GM18867 (cell line): ENCODE results near the gene CFAP299.

Experiments
- ATAC-seq: cut with Tn5 transposase; IDR thresholded peaks from one replicate; pipeline ENCODE4 v1.9.1; 2021; ENCODE audit warnings: mild to moderate bottlenecking, moderate library complexity; ENCODE audit not compliant: unreplicated experiment

The CFAP299 gene

DNA sequence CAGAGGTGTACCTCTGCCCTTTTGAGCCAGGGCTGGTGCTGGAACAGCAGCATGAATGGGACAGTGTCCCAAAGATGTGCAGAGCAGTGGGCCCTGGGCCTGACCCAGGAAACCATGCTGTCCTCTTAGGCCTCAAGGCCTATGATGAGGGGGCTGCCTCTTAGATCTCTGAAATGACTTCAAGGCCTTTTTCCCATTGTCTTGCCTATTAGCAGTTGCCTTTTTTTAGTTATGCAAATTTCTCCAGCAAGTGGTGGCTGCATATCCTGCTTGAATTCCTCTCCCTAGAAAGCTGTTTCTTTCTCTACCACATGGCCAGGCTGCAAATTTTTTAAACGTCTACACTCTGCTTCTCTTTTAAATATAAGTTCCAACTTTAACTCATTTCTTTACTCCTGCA is 160.3 kb downstream of the CFAP299 start:
- ATAC-seq, result no peak

DNA sequence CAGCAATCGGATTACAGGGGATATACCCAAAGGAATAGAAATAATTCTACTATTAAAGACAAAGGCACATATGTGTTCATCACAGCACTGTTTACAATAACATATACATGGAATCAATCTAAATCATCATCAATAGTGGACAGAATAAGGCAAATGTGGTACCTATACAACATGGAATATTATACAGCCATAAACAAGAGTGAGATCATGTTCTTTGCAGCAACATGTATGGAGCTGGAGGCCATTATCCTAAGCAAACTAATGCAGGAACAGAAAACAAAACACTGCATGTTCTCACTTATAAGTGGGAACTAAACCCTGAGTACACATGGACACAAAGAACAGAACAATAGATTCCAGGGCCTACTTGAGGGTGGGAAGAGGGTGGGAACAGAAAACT is 163.2 kb downstream of the CFAP299 start:
- ATAC-seq, result no peak

DNA sequence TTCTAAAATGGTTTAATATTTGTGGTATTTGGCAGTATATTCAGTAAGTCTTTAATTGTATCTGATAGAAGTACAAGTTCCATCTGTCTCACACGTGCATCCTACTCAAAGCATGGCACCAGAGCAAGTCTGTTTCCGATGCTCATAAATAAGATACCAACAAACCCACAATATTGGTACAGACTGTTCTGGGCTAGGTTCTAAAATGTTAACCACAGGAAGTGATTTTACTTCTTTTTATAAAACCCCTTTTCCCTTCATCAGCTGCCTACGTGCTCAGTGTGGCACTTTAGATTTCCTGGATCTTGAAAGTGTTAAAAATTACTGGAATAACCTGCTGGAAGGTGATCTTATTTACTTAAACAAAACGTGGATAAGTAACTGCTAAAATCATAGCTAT is 165.1 kb downstream of the CFAP299 start:
- no peak for ATAC-seq

DNA sequence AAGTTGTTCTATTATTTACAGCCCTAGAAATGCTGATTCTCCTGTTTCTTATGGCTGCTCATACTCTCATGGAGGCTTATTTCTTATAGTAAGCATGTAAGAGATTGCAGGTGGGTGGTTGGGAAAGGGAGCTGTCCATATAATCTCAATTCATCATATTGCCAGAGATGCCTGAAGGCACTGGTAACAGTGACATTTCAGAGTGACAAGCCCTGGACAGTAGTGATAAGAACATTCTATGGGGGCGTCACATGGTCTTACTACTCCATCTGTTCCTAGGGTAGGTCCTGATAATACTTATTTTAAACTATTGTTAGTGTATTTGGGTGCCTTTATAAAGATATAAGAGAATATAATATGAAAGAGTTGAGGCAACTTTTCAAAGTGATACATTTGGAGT is 171.5 kb downstream of the CFAP299 start:
- no peak for ATAC-seq

DNA sequence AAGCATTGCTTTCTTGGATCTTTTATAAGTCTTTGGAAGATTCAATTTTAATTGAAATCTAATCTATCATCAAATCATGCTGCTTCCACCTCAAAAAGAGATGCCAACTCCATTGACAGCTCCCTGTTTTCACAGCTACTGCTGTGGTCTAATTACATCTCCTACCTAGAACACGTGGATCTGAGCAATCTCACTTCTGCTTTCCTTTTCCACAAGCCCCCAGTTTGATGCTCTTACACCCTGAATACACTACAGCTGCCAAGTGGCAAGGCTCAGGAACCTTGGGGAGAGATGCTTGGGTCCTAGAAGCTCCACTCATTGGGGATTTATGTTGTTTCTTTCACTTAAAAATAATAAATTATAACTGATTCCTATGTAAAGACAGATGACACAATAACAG is 172.0 kb downstream of the CFAP299 start:
- peak; percentile 82 for ATAC-seq

DNA sequence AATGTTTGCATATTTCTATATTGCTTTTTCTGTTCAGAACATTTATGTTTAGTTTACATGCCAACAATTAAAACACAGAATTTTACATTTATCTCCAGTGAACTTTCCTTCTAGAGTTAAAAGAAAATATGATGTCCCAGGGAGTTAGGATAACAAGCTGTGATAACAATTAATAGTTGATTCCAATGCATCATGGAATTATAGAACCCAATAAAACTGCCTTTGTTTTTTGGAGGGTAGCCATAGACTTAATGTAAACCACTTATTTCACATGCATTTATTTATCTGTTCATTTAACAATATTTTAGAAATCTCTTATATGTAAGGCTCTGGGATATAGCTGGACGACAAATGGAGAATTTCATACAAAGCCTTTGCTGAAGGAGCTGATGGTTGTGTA is 180.0 kb downstream of the CFAP299 start:
- no peak for ATAC-seq

DNA sequence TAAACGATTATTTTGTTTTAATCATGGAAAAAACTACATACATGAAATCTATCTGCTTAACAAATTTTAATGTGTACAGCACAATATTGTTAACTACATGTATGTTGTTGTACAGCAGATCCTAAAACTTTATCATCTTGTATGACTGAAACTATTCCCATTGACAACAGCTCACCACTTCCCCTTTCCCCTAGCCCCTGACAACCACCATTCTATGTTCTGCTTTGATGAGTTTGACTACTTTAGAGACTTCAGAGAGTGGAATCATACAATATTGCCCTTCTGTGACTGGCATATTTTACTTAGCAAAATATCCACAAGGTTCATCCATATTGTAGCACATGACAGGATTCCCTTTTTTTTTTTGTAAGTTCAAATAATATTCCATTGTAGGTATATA is 185.9 kb downstream of the CFAP299 start:
- ATAC-seq, result no peak

DNA sequence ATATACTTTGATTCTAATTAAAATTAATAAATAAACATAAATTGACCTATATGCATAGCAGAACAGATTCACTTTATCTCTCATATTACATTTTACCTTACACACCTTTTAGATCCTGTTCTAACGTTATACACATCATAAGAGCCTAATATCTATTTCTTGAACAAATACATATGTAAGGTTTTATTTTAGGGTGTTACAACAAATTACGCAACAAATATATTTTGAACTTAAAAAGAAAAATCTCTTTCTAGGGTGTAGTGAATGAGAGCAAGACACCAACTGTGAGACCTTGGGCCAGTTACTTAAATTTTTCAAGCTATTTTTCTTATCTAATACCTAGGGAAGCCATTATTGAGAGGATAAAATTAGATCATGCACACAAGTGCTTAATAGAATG is 191.2 kb downstream of the CFAP299 start:
- ATAC-seq, result no peak

DNA sequence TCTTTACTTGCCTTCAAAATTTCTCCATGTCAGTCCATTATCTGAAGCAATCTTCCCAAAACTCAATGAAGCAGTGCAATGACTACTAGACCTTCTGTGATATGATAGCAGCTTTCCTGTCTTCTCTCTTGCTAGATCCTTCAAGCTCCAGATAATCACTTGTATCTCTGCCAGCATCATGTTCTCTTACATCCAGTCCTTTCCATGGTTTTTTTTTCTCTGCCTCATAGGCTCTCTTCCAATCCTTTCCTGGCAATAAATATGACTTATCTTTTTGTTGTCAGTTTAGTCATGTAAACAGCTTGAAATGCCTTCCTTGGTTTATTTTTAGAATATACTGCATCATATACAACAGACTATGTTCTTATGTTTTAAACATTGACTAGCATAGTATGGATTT is 193.5 kb downstream of the CFAP299 start:
- ATAC-seq, result no peak

DNA sequence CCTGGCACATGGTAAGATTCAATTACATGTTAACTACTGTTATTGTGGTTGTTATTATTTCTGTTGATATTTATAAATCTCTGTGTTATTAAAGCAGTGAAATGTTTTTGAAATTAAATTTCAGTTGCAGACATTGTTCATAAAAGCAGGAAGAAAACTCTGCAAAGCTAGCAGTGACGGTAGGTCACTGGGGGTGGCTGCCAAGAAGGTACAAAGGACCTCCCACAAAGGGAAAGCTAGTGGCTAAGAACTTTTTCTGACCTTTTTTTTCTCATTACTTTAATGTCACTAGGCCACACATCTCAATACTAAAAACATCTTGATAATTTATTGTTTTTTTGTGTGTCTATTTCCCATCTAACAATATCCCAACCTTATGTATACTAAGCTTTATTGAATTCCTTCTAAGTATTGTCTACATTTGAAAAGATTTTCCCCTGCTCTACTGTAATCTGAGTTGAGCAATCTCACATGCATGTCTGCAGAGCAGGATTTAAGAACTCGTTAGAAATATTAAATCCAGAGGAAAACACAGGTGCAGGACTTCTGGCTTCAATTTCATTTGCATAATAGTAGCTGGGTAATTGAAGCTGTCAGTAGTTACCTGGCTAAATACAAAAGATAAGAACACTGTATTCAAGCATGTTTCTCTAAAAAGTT is 197.3 kb downstream of the CFAP299 start:
- no peak for ATAC-seq

DNA sequence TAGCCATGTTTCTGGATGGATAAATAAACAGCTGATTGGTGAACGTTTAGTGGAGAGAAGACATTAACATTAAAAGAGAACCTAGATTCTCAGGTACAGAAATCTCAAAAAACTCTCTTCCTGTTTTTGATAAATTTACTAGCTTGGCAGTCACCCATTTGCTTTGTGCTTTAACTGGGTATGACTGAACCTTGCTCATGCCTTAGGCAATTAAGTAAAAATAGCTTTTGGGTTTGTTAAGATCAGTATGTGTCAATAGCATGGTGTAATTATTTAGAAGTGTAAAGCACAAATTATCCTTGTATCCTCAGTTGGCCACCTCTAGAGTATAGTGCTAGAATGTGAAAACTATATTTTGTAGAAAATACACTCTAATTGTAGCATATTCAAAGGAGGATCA is 200.0 kb downstream of the CFAP299 start:
- ATAC-seq, result no peak

DNA sequence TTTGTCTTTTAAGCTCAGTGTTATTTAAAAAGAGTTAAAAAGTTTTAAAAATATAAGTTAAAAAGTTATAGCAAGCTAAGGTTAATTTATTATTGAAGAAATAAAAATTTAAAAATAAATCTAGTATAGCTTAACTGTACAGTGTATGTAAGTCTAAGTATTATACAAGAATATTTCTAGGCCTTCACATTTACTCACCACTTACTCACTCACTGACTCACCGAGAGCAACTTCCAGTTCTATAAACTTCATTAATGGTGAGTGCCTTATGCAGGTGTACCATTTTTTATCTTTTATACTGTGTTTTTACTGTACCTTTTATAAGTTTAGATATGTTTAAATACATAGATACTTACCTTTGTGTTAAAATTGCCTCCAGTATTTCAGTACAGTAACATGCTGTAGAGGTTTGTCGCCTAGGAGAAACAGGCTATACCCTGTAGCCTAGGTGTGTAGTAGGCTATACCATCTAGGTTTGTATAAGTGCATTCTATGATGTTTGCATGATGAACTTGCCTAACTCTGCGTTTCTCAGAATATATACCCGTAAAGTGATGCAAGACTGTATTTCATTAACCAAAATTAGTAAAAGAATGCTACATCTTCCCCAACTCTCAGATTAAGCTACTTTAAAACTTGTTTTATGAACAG is 202.9 kb downstream of the CFAP299 start:
- ATAC-seq, result no peak

DNA sequence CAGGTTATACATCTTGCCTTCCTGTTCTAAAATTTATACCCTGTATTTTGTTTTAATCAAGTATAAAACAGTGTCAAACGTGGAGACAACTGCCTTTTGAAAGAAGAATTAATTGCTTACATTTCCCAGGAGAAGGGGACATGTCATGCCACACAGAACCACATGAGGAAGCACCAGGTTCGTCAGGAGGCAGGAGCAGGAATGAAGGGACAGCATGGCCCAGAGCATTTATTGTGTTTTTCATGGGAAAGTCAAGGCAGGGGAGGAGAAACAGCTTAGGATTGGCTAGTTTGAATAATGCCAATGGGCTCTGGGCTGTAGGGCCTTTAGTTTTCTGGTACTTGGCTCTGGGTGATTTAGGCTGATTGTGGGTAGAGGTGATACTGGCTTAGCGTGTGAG is 203.7 kb downstream of the CFAP299 start:
- ATAC-seq, result no peak

DNA sequence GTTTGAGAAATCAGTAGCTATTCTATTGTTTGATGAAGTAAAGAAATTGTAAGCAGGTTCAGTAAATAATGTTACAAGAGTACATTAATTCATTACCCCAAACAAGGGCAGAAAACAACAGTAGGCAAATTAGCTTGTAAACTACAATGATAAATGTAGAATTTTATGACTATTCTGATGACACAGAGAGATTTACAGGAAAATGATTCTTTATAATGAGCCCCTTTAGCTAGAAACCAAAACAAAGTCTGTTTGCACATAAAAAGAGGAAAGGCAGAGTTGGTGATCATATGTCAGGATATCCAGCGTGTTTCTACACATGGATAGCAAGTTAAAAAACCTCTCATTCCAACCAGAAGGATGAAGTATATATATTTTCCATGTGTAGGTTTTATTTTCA is 204.8 kb downstream of the CFAP299 start:
- ATAC-seq, result no peak

DNA sequence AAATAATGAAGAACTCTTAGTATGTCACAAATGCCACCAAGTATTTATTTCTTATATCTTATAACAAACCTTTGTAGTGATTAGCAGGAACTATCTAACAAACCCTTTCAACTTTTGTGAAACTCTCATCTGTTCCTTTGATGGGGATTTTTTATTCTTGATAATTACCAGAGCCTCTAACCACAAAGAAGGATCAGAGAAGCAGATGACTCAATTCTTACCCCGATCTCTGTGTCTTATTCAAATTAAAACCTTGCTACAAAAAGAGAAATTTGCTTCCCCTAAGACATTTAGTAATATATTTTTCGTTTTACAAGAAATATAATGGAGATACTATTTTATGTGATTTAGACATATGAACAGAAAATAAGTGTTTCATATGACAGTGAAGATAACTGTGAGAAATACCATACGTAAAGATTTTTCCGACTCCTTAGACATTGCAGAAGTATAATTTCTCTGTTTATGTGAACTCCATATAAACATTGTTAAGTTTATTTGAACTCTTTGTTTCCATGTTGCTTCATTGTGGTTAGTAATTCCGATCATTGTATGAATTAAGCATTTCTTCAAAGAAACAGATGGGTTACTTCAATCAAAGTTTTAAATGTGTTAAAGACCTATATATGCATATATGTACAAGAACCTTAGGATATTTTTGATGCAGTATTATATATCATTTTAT is 205.4 kb downstream of the CFAP299 start:
- peak; percentile 93 for ATAC-seq

DNA sequence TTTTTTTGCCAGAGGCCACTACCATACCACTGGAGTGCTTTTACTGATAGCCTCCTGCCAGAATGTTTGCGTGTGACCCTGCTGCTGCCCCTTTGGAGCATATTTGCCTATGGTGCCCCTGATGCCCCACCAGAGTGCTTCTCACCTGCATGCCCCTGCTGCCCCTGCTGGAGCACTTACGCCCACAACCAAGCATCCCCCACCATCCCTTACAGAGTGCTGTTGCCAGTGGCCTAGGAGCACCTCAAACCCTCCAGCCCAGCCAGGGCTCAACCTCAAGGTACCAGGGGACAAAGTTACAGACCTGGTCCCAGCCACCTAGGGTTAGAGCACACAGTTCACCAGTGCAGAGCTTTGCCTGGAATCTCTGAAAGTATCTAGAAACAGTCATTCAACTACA is 207.2 kb downstream of the CFAP299 start:
- no peak for ATAC-seq

DNA sequence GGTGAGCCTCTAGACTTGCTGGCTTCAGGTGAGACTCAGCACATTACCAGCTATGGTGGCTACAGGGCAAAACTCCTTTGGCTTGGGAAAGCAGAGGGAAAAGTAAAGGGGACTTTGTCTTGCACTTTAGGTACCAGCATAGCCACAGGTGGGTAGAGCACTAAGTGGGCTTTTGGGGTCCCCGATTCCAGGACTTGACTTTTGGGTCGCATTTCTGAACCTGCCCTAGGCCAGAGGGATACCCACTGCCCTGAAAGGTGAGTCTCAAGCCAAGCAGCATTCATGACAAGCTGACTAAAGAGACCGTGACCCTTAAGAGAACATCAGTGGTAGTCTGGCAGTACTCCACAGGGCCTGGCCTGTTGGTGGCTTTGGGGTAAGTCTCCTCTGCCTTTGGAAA is 224.8 kb downstream of the CFAP299 start:
- no peak for ATAC-seq

DNA sequence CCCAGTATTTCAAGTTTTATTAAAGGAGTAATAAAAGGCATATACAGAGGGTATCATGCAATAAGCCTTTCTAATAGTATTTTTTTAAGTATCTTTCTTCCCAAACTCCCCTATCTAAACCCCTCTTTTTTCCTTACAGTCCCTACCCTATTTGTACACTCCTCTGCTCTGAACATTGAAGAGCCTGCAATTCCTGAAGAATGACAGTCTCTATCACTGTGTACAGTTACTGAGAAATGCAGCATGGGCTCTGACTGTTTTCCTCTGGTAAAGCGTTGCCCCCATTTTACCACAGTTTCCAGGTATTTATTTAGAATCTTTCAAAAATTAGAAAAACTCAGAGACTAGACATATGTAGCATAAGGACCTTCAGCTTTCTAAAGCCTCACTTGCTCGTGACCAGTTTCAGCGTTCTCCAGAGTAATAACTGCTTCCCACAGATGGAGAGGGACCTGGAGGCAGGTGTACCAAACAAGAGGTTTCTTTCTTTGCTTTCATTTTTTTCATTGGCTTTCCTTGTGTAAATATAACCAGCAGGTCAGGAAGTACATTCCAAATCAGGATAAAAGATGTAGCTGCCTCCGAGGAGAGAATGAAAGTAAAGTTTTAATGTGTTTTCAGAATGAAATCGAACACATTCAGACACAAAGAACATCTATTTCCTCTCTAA is 230.8 kb downstream of the CFAP299 start:
- no peak for ATAC-seq

DNA sequence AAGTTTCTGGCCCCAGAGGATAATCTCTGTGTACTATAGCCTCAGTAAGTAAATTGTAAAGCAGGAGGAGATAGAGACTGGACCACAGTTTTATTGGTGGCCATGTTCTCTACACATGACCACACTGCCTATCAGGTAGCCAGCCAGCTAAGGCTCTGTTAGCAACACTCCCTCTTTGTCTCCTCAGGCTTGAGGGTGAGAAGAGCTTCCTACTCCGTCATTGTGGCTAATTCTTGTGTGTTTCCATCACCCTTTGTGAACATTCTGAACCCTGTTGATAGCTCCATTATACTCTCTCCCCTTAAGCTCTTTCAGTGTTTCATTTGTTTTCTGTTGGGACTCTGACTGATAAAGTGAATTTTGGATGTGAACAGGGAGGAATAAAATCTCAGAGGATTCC is 233.4 kb downstream of the CFAP299 start:
- ATAC-seq, result no peak

DNA sequence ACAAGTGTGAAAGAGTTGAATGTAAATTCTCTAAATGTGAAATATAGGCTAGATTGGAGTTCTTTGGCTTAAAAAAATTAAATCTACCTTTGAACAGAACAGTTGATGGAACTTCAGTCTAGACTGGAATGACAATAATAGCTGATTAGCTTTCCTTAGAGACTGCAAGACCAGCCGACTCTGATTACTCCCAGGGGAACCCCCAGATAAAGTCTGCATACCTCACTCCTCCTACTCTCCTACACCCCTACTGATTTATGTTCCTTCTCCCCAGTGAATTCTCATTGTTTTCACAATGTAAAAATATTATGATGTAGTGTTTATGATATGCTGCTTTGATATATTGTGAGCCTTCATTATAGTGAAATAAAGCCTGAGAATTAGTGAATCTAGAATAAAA is 241.3 kb downstream of the CFAP299 start:
- no peak for ATAC-seq

DNA sequence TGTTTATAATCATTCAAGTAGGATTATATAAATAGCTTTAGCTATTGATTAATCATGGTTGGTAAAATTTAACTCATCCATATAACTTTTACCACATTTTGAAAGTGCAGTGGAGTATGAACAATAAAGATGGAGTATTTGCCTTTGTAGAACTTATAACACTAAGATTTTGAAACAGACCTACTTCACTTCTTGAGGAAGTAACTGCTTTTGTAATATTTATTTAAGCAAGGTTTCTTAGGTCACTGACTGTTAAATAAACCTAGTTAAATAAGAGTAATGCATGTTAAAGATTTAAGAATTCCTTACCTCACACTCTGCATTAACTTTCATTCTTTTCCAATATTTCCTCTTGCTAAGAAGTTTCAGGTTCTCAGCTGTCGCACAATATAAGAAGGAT is 242.5 kb downstream of the CFAP299 start:
- ATAC-seq, result no peak

DNA sequence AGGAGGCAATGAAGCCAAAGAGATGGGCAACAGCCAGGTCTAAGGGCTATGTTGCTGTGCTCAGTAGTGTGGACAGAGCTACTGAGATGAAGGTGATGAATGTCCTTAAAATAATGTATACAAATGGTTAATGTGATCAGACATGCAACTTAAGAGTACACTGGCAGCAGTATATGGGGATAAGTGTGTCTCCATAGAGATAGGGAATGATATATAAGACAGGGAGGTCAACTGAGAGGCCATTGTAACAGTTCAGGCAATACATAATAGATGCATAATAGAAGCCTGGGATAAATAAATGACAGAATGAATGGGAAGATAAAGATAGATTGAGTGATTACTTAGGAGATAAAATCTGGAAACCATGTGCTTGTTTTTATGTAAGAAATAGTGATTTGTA is 250.0 kb downstream of the CFAP299 start:
- ATAC-seq, result no peak
